ENCODE results near the gene GTF3C5. TPM values are rescaled to one million over a fixed set of nuclear protein-coding genes. Genes with fewer than 3 reads are reported as not detected.

Gene GTF3C5
- total RNA-seq, 1 donor from 2014 or later: 95.2 TPM

- Mint-ChIP-seq H3K4me3 (ENCODE audit: unreplicated experiment) (no peak overlapping the region), H3K36me3 (ENCODE audit: unreplicated experiment) (peaks cover 32% of the 10 kb centered on the region), H3K4me1 (ENCODE audit: low read depth, unreplicated experiment) (peaks cover 2% of the 10 kb centered on the region), H3K27me3 (ENCODE audit: unreplicated experiment) (peaks cover 22% of the 10 kb centered on the region), H3K9me3 (ENCODE audit: unreplicated experiment) (peaks cover 28% of the 10 kb centered on the region), H3K27ac (ENCODE audit: unreplicated experiment) (peak overlapping the region; percentile 68)
- TF ChIP-seq, protein P1, sequence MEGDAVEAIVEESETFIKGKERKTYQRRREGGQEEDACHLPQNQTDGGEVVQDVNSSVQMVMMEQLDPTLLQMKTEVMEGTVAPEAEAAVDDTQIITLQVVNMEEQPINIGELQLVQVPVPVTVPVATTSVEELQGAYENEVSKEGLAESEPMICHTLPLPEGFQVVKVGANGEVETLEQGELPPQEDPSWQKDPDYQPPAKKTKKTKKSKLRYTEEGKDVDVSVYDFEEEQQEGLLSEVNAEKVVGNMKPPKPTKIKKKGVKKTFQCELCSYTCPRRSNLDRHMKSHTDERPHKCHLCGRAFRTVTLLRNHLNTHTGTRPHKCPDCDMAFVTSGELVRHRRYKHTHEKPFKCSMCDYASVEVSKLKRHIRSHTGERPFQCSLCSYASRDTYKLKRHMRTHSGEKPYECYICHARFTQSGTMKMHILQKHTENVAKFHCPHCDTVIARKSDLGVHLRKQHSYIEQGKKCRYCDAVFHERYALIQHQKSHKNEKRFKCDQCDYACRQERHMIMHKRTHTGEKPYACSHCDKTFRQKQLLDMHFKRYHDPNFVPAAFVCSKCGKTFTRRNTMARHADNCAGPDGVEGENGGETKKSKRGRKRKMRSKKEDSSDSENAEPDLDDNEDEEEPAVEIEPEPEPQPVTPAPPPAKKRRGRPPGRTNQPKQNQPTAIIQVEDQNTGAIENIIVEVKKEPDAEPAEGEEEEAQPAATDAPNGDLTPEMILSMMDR (IDR thresholded peaks at IDR 0.05; ENCODE audit: partially characterized antibody, unreplicated experiment): no peak
- no peak for DNase-seq
These were observed 69.9 kb downstream of the GTF3C5 start for GRCh38 chr9:133100506-133101355.

DNA sequence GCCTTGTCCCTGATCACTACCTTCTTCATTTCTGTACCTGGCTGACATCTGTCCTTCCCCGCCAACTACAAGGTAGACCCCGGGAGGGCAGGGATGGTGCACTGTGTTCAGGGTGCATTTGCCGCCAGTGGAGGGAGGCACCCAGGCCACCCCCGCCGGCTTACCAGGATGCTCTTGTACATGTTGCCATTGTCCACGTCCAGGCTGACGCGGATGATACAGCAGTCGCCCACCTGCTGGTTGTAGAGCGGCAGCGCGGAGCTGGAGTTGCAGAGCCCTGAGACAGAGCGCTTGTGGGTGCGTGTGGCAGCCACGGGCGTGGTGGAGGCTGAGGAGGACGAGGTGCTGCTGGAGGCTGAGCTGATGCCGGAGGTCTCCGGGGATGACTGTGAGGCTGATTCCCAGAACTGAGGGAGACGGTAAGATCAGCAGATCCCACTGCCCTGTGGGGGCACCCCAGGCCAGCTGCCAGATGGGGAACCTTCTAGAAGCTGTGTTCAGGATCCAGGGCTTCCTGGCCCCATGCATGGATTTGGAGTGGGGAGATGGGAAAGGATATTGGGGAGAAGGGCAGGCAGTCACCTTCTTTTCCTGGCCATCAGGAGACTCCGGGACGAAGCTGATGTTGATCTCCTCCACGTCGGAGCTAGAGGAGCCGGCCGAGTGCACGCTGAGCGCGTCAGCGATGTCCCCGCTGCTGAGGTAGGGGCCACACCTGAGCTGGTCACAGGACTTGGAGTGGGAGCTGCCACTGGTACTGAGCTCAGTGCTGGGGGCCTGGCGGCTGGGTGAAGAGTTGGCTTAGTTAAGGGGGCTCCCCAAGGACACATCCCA, 70.8 kb downstream of the GTF3C5 start:
- H3K4me3 Mint-ChIP-seq (ENCODE audit: unreplicated experiment): no peak overlapping the region
- TF ChIP-seq, protein P1 (IDR thresholded peaks at IDR 0.05; ENCODE audit: partially characterized antibody, unreplicated experiment): no peak
- H3K27ac Mint-ChIP-seq (ENCODE audit: unreplicated experiment): peak overlapping the region; percentile 68
- H3K27me3 Mint-ChIP-seq (ENCODE audit: unreplicated experiment): peaks cover 24% of the 10 kb centered on the region
- peaks cover 3% of the 10 kb centered on the region for H3K4me1 Mint-ChIP-seq (ENCODE audit: low read depth, unreplicated experiment)
- peaks cover 27% of the 10 kb centered on the region for H3K9me3 Mint-ChIP-seq (ENCODE audit: unreplicated experiment)
- no peak for DNase-seq
- peaks cover 24% of the 10 kb centered on the region for H3K36me3 Mint-ChIP-seq (ENCODE audit: unreplicated experiment)

- no peak for DNase-seq
- Mint-ChIP-seq H3K36me3 (ENCODE audit: unreplicated experiment) (peaks cover 18% of the 10 kb centered on the region), H3K4me3 (ENCODE audit: unreplicated experiment) (no peak overlapping the region), H3K9me3 (ENCODE audit: unreplicated experiment) (peaks cover 23% of the 10 kb centered on the region), H3K4me1 (ENCODE audit: low read depth, unreplicated experiment) (peaks cover 4% of the 10 kb centered on the region), H3K27me3 (ENCODE audit: unreplicated experiment) (peaks cover 26% of the 10 kb centered on the region), H3K27ac (ENCODE audit: unreplicated experiment) (no peak overlapping the region)
- TF ChIP-seq, protein P1 (IDR thresholded peaks at IDR 0.05; ENCODE audit: partially characterized antibody, unreplicated experiment): no peak
These were observed 71.6 kb downstream of the GTF3C5 start for GRCh38 chr9:133102190-133103021.

DNA sequence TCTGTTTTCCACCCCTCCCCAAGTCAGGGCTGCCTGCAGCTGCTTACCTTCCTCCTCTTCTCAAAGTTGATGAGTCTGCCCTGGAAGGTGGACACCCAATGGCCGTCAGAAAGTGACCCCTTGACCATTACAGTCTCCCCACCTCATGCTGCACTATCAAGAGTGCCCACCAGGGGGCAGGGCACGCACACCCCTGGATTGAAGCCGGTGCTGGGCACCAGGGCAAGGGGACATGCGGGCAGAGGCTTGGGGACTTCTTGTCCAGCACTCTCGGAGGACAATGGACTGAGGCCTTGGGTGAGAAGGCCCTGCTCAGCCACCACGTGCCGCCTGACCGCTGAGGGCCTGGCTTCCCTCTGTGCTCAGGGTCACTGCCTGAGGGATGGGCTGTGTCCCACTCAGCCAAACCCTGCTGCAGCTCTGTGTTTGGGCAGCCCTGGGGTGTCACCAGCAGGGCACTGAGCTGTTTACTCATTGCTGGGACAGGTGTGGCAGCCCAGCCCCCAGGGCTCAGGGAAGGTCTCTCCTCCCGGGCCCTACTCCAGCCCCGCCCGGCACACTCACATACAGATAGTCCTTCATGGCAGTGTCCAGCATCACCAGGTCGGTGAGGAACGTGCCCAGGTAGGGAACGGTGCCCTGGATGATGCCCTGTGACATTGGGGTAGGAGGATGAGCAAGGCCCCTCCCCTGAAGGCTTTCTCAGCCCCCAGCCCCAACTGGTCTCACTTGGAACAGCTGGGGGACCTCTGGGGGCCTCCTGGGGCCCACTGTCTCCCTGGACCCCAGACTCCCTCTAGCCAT, 72.6 kb downstream of the GTF3C5 start:
- DNase-seq: peak; percentile 78
- Mint-ChIP-seq H3K27me3 (ENCODE audit: unreplicated experiment) (peaks cover 23% of the 10 kb centered on the region), H3K4me3 (ENCODE audit: unreplicated experiment) (no peak overlapping the region), H3K27ac (ENCODE audit: unreplicated experiment) (no peak overlapping the region), H3K9me3 (ENCODE audit: unreplicated experiment) (peaks cover 21% of the 10 kb centered on the region), H3K4me1 (ENCODE audit: low read depth, unreplicated experiment) (peaks cover 4% of the 10 kb centered on the region), H3K36me3 (ENCODE audit: unreplicated experiment) (peaks cover 8% of the 10 kb centered on the region)
- TF ChIP-seq, protein P1 (IDR thresholded peaks at IDR 0.05; ENCODE audit: partially characterized antibody, unreplicated experiment): peak; percentile 96

Measured in glutamatergic neuron (in vitro differentiated cells).